ENCODE results near the gene DHRS4L2.
"Not testable (repeated sequence)": the region's sequence is repeated elsewhere in the genome, so short reads cannot be mapped to it uniquely, and the experiment has no call there.

DHRS4L2 gene

GRCh38 chr14:24020520-24020919 lies 31.8 kb downstream of the DHRS4L2 start:
- DNase-seq = not testable (repeated sequence)

- DNase-seq = not testable (repeated sequence)
These were observed 36.2 kb downstream of the DHRS4L2 start for GRCh38 chr14:24024939-24025418.

GRCh38 chr14:24029687-24030086 lies 41.0 kb downstream of the DHRS4L2 start:
- not testable (repeated sequence) for DNase-seq

GRCh38 chr14:24031331-24031730 lies 42.6 kb downstream of the DHRS4L2 start:
- not testable (repeated sequence) for DNase-seq

GRCh38 chr14:24032727-24033418 lies 44.1 kb downstream of the DHRS4L2 start:
- no peak for DNase-seq

DNA sequence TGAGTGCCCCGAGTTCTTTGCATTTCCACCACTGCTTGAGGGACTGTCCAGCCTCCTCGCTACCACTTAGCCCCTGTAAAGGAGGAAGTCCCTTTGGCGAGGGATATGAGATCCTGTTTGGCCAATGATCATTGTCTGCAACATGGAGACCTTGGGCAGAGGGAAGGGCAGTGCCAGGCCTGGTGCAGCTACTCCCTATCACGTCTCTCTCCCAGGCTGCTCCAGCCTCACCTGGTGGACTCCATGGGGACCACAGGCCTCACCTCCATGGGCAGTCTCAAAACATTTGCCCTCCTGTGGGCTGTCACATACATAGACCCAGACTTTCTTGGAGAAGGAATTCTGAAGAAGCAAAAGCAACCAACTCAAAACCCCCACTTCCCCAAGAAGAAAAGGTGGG lies 47.0 kb downstream of the DHRS4L2 start:
- DNase-seq = not testable (repeated sequence)

- DNase-seq = peak in 2 of 4 experiments; percentile 30 to 62
These were observed 47.6 kb downstream of the DHRS4L2 start for GRCh38 chr14:24036169-24036962.

- DNase-seq = not testable (repeated sequence)
These were observed 48.4 kb downstream of the DHRS4L2 start for GRCh38 chr14:24036963-24037657.

- no peak for DNase-seq
These were observed 48.9 kb downstream of the DHRS4L2 start for GRCh38 chr14:24037658-24038037.

GRCh38 chr14:24038686-24039085 lies 50.0 kb downstream of the DHRS4L2 start:
- DNase-seq = no peak

GRCh38 chr14:24040692-24041091 lies 52.0 kb downstream of the DHRS4L2 start:
- no peak for DNase-seq

DNA sequence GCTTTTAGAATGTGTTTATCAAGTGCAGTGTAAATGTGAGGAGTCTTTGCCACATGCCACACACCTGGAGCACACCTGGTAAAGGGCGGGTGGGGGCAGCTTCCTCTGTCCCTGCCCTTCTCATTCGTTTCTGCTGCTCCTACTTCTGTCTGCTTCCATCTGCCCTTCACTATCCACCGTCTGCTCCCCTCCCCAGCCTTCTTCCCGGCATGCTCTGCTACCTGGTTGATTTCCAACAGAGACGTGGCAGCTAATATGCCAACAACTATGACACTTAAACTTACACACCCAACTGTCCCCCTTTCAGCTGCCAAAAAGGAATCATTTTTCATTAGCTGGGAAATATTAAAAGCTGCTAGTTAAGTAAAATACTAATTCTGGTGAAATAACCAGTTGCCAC lies 54.0 kb downstream of the DHRS4L2 start:
- DNase-seq = no peak

DNA sequence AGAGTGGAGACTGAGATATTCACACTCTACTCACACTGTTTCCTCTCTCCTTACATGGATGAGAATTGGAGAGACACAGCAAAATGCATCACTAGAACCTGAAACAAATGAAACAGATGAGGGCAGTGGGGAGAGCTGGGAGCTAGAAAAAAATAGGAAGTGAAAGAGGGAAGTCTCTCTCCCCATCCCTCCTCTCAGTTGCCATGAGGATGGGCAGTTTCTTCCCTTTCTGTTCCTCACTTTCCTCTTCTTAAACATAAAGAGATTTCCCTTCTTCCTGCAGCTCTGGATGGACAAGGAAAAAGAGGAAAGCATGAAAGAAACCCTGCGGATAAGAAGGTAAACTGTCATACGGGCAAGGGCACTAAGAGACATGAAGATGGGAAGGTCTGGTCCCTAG lies 60.3 kb downstream of the DHRS4L2 start:
- not testable (repeated sequence) for DNase-seq

DNA sequence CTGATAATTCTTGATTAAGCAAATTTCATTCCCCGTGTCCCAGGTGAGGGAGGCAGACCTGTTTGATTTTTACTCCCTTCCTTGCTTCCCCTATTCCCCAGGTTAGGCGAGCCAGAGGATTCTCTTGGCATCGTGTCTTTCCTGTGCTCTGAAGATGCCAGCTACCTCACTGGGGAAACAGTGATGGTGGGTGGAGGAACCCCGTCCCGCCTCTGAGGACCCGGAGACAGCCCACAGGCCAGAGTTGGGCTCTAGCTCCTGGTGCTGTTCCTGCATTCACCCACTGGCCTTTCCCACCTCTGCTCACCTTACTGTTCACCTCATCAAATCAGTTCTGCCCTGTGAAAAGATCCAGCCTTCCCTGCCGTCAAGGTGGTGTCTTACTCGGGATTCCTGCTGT lies 62.0 kb downstream of the DHRS4L2 start:
- DNase-seq = not testable (repeated sequence)

DNA sequence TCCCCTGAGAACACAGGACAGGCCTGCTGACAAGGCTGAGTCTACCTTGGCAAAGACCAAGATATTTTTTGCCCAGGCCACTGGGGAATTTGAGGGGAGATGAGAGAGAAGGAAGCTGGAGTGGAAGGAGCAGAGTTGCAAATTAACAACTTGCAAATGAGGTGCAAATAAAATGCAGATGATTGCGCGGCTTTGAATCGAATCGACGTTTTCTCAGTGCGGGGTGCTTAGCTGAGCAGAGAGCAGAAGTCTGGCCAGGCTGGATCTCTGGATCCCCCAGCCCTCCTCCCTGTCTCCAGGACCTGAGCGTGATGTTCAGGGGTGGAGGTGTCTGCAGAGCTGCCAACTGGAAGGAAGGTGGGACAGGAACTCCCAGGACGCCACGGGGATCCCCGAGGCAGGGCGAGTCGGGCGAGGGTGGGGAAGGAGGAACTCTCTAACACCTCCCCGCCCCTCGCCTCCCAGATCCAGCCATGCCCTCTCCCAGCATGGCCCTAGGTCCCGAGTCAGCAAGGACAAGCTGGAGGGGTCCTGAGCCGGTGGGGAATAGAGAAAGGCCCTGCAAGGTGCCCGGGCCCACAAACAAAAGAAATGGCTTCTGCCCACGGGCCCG lies 62.6 kb downstream of the DHRS4L2 start:
- DNase-seq = peak in 1 of 4 experiments; percentile 7

GRCh38 chr14:24051789-24052655 lies 63.3 kb downstream of the DHRS4L2 start, which contains the start of gene CARMIL3:
Gene CARMIL3, plus strand, starts transcription at chr14:24052009. Its CDS starts 145 bp downstream, at chr14:24052154.
- DNase-seq = peak in 2 of 4 experiments; percentile 16 to 53

DNA sequence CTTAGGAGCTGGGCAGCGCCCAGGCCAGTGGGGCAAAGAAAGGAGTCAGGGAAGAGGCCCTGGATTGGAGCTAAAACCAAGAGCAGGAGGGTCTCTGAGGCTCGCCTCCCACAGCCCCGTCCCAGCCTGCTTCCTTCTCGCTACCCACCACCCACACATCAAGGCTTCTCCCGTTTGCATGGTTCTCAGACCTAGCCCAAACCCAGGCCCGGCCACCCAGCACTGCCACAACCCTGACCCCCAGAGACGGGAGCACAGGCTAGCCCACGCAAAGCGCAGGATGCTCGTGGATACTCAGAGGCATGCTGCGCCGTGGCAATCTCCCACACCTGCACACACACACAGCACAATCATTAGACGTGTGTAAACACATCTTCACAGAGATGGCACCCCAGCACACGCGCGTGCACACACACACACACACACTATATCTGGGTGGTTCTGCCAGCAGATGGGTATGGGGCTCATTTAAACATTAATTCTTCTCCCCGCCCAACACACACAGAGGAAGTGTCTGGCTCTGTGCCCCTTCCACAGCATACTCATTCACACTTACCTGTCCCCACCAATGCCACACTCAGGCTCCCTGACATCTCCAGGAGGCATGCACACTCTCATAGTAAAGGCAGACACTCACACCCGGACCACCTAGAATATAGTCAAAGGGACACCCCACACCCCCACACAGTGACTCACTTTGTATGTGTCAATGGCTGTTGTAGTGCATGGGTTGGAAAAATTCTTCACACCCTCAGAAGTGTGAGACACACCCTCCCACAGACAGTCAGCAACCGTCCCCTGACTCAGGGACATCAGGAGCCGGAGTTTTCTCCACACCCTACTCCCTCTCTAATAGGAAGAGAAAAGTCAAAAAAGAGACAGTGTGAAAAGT lies 64.2 kb downstream of the DHRS4L2 start:
- DNase-seq = peak in 1 of 4 experiments; percentile 14

DNA sequence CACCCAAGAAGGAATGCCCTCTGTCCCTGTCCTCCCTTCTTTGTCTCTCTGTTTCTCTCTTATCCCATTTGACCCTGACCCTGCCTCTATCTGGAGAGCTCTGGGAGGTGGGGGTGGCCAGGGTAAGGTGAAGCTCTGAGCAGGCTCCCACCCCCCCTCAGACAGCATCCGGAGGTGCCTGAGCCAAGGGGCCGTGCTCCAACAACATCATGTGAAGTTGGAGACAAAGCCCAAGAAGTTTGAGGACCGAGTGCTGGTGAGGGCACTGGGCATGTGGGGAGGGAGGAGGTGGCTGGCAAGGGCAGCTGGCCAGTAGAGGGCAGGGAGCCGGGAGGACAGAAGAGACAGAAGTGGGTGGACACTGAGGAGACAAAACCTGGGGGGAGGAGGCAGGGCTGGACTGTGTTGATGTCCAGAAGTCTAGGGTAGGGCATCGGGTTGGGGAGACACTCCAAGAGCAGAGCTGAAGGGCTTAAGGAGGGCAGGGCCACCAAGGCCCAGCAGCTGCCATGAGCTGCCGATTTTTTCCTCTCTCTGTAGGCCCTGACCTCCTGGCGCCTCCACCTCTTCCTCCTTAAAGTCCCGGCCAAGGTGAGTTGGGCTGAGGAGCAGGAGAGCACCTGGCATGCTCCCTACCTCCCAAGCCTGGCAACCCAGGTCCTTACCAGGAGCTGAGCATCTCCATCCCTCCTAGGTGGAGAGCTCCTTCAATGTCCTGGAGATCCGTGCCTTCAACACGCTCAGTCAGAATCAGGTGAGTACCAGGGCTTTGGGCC lies 65.0 kb downstream of the DHRS4L2 start:
- no peak for DNase-seq

DNA sequence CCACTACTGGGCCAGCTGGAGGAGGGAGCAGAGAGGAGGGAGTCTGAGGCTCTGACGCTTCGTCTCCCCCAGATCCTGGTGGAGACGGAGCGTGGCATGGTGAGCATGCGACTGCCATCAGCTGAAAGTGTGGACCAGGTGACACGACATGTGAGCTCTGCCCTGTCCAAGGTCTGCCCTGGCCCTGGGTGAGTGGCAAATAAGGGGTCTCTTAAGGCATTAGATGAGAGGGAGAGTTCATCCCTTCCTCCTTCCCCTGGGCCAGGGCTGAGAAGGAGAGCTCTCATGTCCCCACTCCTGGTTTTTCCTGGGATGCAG lies 65.6 kb downstream of the DHRS4L2 start:
- DNase-seq = no peak

- DNase-seq = no peak
These were observed 65.9 kb downstream of the DHRS4L2 start for GRCh38 chr14:24054646-24055045.
